KMS-11 (cell line): Measurements from ENCODE around the gene SLC39A6.

Source experiments
- H2AFZ ChIP-seq: fragments of 200-600 bp; sonication (generic); 2 replicates; pipeline ENCODE4 v1.6.1; 2016; ENCODE audit warnings: antibody characterized with exemption, mixed run types, low read depth
- H3K27ac ChIP-seq: fragments of 200-600 bp; sonication (generic); 2 replicates; pipeline ENCODE4 v1.6.1; 2016; ENCODE audit warnings: mild to moderate bottlenecking, mixed run types
- H3K27me3 ChIP-seq: fragments of 200-600 bp; sonication (generic); 2 replicates; pipeline ENCODE4 v1.6.1; 2017; ENCODE audit warnings: mild to moderate bottlenecking, low read depth, mixed run types, moderate library complexity; ENCODE audit not compliant: insufficient read depth
- H3K36me3 ChIP-seq: fragments of 200-600 bp; sonication (generic); 2 replicates; pipeline ENCODE4 v1.6.1; 2017; ENCODE audit warnings: mild to moderate bottlenecking, mixed run types; ENCODE audit not compliant: insufficient read depth
- H3K4me1 ChIP-seq: fragments of 200-600 bp; sonication (generic); 2 replicates; pipeline ENCODE4 v1.6.1; 2016; ENCODE audit warnings: mild to moderate bottlenecking, low read depth, mixed run types; ENCODE audit not compliant: poor library complexity, severe bottlenecking
- H3K4me2 ChIP-seq: fragments of 200-600 bp; sonication (generic); 2 replicates; pipeline ENCODE4 v1.7.0; 2016; ENCODE audit warnings: mild to moderate bottlenecking, mixed run types
- H3K4me3 ChIP-seq: fragments of 200-600 bp; sonication (generic); IDR thresholded peaks from 2 replicates; pipeline ENCODE4 v1.6.1; 2017; ENCODE audit warnings: low read depth, low read length, mixed read lengths; ENCODE audit not compliant: insufficient read depth
- H3K79me2 ChIP-seq: fragments of 200-600 bp; sonication (generic); 2 replicates; pipeline ENCODE4 v1.6.1; 2016; ENCODE audit warnings: low read depth, mixed run types; ENCODE audit not compliant: insufficient read depth
- H3K9ac ChIP-seq: fragments of 200-600 bp; sonication (generic); 2 replicates; pipeline ENCODE4 v1.6.1; 2016; ENCODE audit warnings: mild to moderate bottlenecking, mixed run types
- H4K20me1 ChIP-seq: fragments of 200-600 bp; sonication (generic); 2 replicates; pipeline ENCODE4 v1.6.1; 2016; ENCODE audit warnings: mild to moderate bottlenecking, mixed run types; ENCODE audit not compliant: insufficient read depth
- CTCF ChIP-seq: fragments of 200-600 bp; sonication (generic); conservative IDR thresholded peaks from 2 replicates; pipeline ENCODE4 v1.6.1; 2017; ENCODE audit warnings: low read depth, mild to moderate bottlenecking, antibody characterized with exemption, low read length, moderate library complexity, mixed read lengths

SLC39A6 gene

GRCh38 chr18:36064027-36064808 lies 64.9 kb downstream of the SLC39A6 start:
- H3K79me2 ChIP-seq = peaks cover 75% of the 10 kb centered on the region
- no peak overlapping the region for H3K27ac ChIP-seq
- H3K36me3 ChIP-seq = no peaks in the 10 kb centered on the region
- H3K4me3 ChIP-seq = no peak overlapping the region
- no peaks in the 10 kb centered on the region for H3K27me3 ChIP-seq
- H4K20me1 ChIP-seq = no peaks in the 10 kb centered on the region; the same call in 1 of the 2 replicates
- H3K4me1 ChIP-seq = peaks cover 18% of the 10 kb centered on the region
- H3K9ac ChIP-seq = no peak overlapping the region
- TF ChIP-seq CTCF = no peak
- no peak overlapping the region for H3K4me2 ChIP-seq
- no peak overlapping the region for H2AFZ ChIP-seq

GRCh38 chr18:36058674-36059073 lies 70.5 kb downstream of the SLC39A6 start:
- Histone ChIP-seq H3K4me1 (no peaks in the 10 kb centered on the region), H3K36me3 (no peaks in the 10 kb centered on the region), H2AFZ (no peak overlapping the region), H3K27me3 (no peaks in the 10 kb centered on the region), H4K20me1 (no peaks in the 10 kb centered on the region; the same call in 1 of the 2 replicates), H3K4me3 (no peak overlapping the region), H3K79me2 (peaks cover 87% of the 10 kb centered on the region), H3K4me2 (no peak overlapping the region), H3K27ac (no peak overlapping the region), H3K9ac (no peak overlapping the region)
- TF ChIP-seq CTCF = no peak
